ENCODE data around the gene CCL3. TPM values are rescaled to one million over a fixed set of nuclear protein-coding genes. Genes with fewer than 3 reads are reported as not detected.
A peak's percentile ranks its signal among the peaks of the same experiment; 100 is the strongest.
"Not testable (repeated sequence)": the region's sequence is repeated elsewhere in the genome, so short reads cannot be mapped to it uniquely, and the experiment has no call there.

Gene CCL3
- total and polyA plus RNA-seq, 4 donors = 0.92 to 5.6 (median 1.8) TPM

DNA sequence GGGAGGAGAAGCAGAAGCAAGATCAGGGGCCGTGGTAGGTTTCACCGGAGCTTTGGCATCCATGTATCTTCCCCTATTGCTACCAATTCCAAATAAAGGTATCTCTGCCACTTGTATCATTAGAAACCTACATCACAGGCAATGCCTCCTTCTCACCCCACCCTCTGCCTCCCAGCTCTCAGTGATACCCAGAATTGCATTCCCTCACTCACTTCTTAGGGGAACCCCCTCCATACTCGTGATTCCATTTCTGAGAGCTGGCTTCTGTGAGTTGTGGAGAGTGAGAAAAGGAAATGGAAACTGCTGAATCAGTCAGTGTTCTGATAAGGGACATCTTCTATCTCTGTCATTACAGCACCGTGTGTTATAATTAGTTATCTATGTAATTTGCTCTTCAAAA, 2.3 kb upstream of the CCL3 start:
- DNase-seq (ENCODE audit: low spot score) = no peak
- peaks cover 0 to 2% (median 1%) of the 10 kb centered on the region in 4 donors for H3K4me1 ChIP-seq (ENCODE audit: control insufficient read depth in 4 of 4, insufficient read depth in 4 of 4, low read length in 3 of 4)
- H3K27ac ChIP-seq (ENCODE audit: low read depth in 1 of 2, low read length in 2 of 2) = no peak overlapping the region
- TF ChIP-seq RXRA (IDR thresholded peaks at IDR 0.05) = no peak
- 78% methylated on average over 4 of the region's 4 CpGs for WGBS
- no peaks in the 10 kb centered on the region for H3K36me3 ChIP-seq (ENCODE audit: control insufficient read depth in 4 of 4, insufficient read depth in 3 of 4, low read depth in 1 of 4, low read length in 3 of 4)
- H3K27me3 ChIP-seq (ENCODE audit: control insufficient read depth in 4 of 4, insufficient read depth in 4 of 4, low read length in 3 of 4) = no peaks in the 10 kb centered on the region
- H3K4me3 ChIP-seq (ENCODE audit: low read depth in 1 of 3, low read length in 3 of 3) = no peak overlapping the region
- no peaks in the 10 kb centered on the region for H3K9me3 ChIP-seq (ENCODE audit: control insufficient read depth in 4 of 4, low read length in 3 of 4)
- H3K9ac ChIP-seq (ENCODE audit: low read depth in 1 of 2, low read length in 2 of 2) = no peak overlapping the region

- Histone ChIP-seq H3K36me3 (ENCODE audit: control insufficient read depth in 4 of 4, insufficient read depth in 3 of 4, low read depth in 1 of 4, low read length in 3 of 4) (no peaks in the 10 kb centered on the region), H3K27ac (ENCODE audit: low read depth in 1 of 2, low read length in 2 of 2) (peak overlapping the region; percentile 31 to 60), H3K9me3 (ENCODE audit: control insufficient read depth in 4 of 4, low read length in 3 of 4) (no peaks in the 10 kb centered on the region), H3K27me3 (ENCODE audit: control insufficient read depth in 4 of 4, insufficient read depth in 4 of 4, low read length in 3 of 4) (no peaks in the 10 kb centered on the region), H3K4me3 (ENCODE audit: low read depth in 1 of 3, low read length in 3 of 3) (no peak overlapping the region), H3K4me1 (ENCODE audit: control insufficient read depth in 4 of 4, insufficient read depth in 4 of 4, low read length in 3 of 4) (peaks cover 8 to 22% (median 20%) of the 10 kb centered on the region in 4 donors), H3K9ac (ENCODE audit: low read depth in 1 of 2, low read length in 2 of 2) (peak overlapping the region in 1 of 2 donors; percentile 53)
- TF ChIP-seq, protein P1, sequence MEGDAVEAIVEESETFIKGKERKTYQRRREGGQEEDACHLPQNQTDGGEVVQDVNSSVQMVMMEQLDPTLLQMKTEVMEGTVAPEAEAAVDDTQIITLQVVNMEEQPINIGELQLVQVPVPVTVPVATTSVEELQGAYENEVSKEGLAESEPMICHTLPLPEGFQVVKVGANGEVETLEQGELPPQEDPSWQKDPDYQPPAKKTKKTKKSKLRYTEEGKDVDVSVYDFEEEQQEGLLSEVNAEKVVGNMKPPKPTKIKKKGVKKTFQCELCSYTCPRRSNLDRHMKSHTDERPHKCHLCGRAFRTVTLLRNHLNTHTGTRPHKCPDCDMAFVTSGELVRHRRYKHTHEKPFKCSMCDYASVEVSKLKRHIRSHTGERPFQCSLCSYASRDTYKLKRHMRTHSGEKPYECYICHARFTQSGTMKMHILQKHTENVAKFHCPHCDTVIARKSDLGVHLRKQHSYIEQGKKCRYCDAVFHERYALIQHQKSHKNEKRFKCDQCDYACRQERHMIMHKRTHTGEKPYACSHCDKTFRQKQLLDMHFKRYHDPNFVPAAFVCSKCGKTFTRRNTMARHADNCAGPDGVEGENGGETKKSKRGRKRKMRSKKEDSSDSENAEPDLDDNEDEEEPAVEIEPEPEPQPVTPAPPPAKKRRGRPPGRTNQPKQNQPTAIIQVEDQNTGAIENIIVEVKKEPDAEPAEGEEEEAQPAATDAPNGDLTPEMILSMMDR (IDR thresholded peaks at IDR 0.05; ENCODE audit: low read depth, low read length, missing input control) = no peak
- TF ChIP-seq TAF1 (conservative IDR thresholded peaks at IDR 0.05) = no peak
- DNase-seq (ENCODE audit: low spot score) = no peak
- 85% methylated on average over 4 of the region's 4 CpGs for WGBS
Measured at GRCh38 chr17:36089339-36089865, 541 bp downstream of the CCL3 start.

GRCh38 chr17:36088670-36089338, 1.1 kb downstream of the CCL3 start:
- H3K4me1 ChIP-seq (ENCODE audit: control insufficient read depth in 4 of 4, insufficient read depth in 4 of 4, low read length in 3 of 4) = peaks cover 8 to 22% (median 20%) of the 10 kb centered on the region in 4 donors
- DNase-seq (ENCODE audit: low spot score) = no peak

DNA sequence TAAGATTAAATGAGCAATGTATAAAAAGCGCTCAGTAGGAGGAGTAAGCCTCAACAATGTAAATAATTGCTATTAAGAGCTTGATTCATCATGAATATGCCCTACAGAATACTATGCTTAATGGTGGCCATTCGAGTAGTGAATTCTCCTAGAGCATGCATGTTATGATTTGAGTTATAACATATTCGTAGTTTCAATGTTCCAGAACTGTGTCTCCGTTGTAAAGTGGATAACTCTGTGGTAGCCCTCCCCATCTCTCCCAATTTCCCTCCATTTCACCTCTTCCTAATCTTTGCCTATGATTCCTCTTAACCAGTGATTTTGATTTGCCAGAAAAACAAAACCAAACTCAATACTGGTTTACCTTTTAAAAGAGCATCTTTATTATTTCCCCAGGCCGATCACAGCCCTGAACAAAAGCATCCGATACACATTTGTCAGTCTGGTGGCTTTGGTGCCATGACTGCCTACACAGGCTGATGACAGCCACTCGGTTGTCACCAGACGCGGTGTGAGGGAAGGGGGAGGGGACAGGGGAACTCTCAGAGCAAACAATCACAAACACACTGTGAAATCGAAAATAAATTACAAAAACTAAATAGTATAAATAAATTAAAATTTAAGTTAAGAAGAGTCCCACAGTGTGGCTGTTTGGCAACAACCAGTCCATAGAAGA, 1.9 kb downstream of the CCL3 start:
- not testable (repeated sequence) for H3K4me3 ChIP-seq (ENCODE audit: low read depth in 1 of 3, low read length in 3 of 3); H3K27me3 ChIP-seq (ENCODE audit: control insufficient read depth in 4 of 4, insufficient read depth in 4 of 4, low read length in 3 of 4); H3K27ac ChIP-seq (ENCODE audit: low read depth in 1 of 2, low read length in 2 of 2); H3K9me3 ChIP-seq (ENCODE audit: control insufficient read depth in 4 of 4, low read length in 3 of 4); DNase-seq (ENCODE audit: low spot score); H3K36me3 ChIP-seq (ENCODE audit: control insufficient read depth in 4 of 4, insufficient read depth in 3 of 4, low read depth in 1 of 4, low read length in 3 of 4); H3K9ac ChIP-seq (ENCODE audit: low read depth in 1 of 2, low read length in 2 of 2)
- 91% methylated on average over 10 of the region's 10 CpGs for WGBS
- H3K4me1 ChIP-seq (ENCODE audit: control insufficient read depth in 4 of 4, insufficient read depth in 4 of 4, low read length in 3 of 4) = peaks cover 8 to 22% (median 20%) of the 10 kb centered on the region in 4 donors

More at GRCh38 chr17:36088670-36089338, 1.1 kb downstream of the CCL3 start:
- H3K4me3 ChIP-seq (ENCODE audit: low read depth in 1 of 3, low read length in 3 of 3) = no peak overlapping the region
- no peaks in the 10 kb centered on the region for H3K9me3 ChIP-seq (ENCODE audit: control insufficient read depth in 4 of 4, low read length in 3 of 4)
- no peaks in the 10 kb centered on the region for H3K36me3 ChIP-seq (ENCODE audit: control insufficient read depth in 4 of 4, insufficient read depth in 3 of 4, low read depth in 1 of 4, low read length in 3 of 4)
- TF ChIP-seq REST (IDR thresholded peaks at IDR 0.05) (no peak), NR2F2 (IDR thresholded peaks at IDR 0.05) (no peak), RAD21 (IDR thresholded peaks at IDR 0.05) (no peak), JUND (IDR thresholded peaks at IDR 0.05) (no peak), HNF4A (conservative IDR thresholded peaks at IDR 0.05) (no peak), EGR1 (IDR thresholded peaks at IDR 0.05; ENCODE audit: low read depth in 2 of 2) (no peak), TAF1 (conservative IDR thresholded peaks at IDR 0.05) (no peak), HNF4G (IDR thresholded peaks at IDR 0.05) (no peak)
- TF ChIP-seq, protein P2, sequence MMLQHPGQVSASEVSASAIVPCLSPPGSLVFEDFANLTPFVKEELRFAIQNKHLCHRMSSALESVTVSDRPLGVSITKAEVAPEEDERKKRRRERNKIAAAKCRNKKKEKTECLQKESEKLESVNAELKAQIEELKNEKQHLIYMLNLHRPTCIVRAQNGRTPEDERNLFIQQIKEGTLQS (IDR thresholded peaks at IDR 0.05) = no peak
- no peaks in the 10 kb centered on the region for H3K27me3 ChIP-seq (ENCODE audit: control insufficient read depth in 4 of 4, insufficient read depth in 4 of 4, low read length in 3 of 4)
- no peak overlapping the region for H3K9ac ChIP-seq (ENCODE audit: low read depth in 1 of 2, low read length in 2 of 2)
- peak overlapping the region in 1 of 2 donors; percentile 60 for H3K27ac ChIP-seq (ENCODE audit: low read depth in 1 of 2, low read length in 2 of 2)
- WGBS = 83% methylated on average over 14 of the region's 14 CpGs

Data from liver (tissue), 9 donors.